GM19099 (cell line): ENCODE measurements around the gene PPP1R7.

ENCODE experiments used
- POLR2A ChIP-seq: IDR thresholded peaks from 3 replicates; pipeline ENCODE4 v1.6.1; 2011; ENCODE audit warnings: low read depth; ENCODE audit not compliant: insufficient read length; ENCODE audit errors: extremely low read depth

Gene PPP1R7

GRCh38 chr2:241229563-241230401, 79.5 kb downstream of the PPP1R7 start:
- no peak for TF ChIP-seq POLR2A

- no peak for TF ChIP-seq POLR2A
Measured at GRCh38 chr2:241230435-241230834, 80.2 kb downstream of the PPP1R7 start.

GRCh38 chr2:241232736-241233575, 82.7 kb downstream of the PPP1R7 start:
- no peak for TF ChIP-seq POLR2A
